ENCODE measurements around the gene RNF31. TPM values are rescaled to one million over a fixed set of nuclear protein-coding genes. Genes with fewer than 3 reads are reported as not detected.
"Not testable (repeated sequence)": the region's sequence is repeated elsewhere in the genome, so short reads cannot be mapped to it uniquely, and the experiment has no call there.

RNF31 gene
- total RNA-seq, 2 donors from 2014 or later, result 36.1 to 70.4 TPM

DNA sequence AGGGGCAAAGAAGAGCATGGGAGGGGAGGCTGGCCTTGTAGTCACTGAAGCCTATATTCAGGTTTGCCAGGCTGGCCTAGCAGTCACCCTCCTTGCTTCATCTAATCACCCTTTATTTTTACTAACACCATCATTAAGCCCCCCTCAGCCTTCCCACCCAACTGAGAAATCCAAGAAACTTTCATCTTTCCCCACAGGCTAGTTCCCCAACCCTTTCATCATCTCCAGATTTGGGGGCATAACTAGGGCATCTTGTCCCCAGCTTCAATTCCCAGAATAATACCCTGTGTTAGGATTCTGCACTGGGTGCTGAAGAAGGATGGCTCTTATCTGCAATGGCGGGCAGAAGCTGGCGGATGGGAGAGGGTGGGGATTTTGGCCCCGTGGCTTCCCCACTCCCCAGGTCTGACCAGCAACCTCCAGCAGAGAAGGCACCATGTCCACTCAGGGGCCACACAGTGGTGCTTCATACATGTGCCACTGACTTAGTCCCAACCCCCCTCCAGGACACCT, 46.3 kb upstream of the RNF31 start:
- intact Hi-C loops (cut with DNase I), result no loop called here
- H3K9ac ChIP-seq (ENCODE audit: low read depth in 2 of 2, low read length in 2 of 2), result no peak overlapping the region
- peaks cover 10% of the 10 kb centered on the region for H3K36me3 ChIP-seq

DNA sequence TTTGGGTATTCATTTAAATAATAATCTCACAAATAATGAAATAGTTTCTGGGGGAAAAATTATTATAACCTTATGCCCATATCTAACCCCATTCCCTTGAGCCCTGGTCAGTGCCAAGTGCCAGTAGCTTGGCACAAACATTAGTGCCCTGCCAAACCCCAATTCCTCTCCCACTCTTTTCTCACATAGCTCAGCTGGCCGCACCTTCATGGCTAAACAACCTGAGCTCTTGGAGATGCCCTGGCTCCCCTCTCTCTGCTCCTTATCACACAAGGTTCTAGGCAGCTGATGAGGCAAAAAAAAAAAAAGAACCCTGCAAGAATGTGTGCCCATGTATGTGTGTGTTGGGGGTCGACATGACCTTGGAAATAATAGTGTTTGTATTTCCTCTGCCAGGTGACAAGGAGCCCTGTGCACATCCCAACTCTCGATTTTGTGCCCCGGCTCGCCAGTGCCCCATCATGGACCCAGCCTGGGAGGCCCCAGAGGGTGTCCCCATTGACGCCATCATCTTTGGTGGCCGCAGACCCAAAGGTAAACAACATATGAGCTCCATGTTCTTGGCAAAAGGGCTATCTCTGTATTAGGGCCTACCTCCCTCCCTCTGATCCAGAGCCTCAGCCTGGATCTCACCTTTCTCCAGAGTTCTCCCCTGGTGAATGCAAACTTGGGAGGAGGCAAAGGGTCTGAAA, 44.8 kb upstream of the RNF31 start:
- no peak for DNase-seq
- Histone ChIP-seq H3K4me1 (no peaks in the 10 kb centered on the region), H3K4me3 (no peak overlapping the region), H3K9ac (ENCODE audit: low read depth in 2 of 2, low read length in 2 of 2) (no peak overlapping the region), H3K9me3 (no peaks in the 10 kb centered on the region), H3K27ac (no peak overlapping the region), H3K27me3 (no peaks in the 10 kb centered on the region), H3K36me3 (peaks cover 10% of the 10 kb centered on the region)
- TF ChIP-seq, protein P1, sequence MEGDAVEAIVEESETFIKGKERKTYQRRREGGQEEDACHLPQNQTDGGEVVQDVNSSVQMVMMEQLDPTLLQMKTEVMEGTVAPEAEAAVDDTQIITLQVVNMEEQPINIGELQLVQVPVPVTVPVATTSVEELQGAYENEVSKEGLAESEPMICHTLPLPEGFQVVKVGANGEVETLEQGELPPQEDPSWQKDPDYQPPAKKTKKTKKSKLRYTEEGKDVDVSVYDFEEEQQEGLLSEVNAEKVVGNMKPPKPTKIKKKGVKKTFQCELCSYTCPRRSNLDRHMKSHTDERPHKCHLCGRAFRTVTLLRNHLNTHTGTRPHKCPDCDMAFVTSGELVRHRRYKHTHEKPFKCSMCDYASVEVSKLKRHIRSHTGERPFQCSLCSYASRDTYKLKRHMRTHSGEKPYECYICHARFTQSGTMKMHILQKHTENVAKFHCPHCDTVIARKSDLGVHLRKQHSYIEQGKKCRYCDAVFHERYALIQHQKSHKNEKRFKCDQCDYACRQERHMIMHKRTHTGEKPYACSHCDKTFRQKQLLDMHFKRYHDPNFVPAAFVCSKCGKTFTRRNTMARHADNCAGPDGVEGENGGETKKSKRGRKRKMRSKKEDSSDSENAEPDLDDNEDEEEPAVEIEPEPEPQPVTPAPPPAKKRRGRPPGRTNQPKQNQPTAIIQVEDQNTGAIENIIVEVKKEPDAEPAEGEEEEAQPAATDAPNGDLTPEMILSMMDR (IDR thresholded peaks at IDR 0.05), result no peak
- intact Hi-C loops (cut with DNase I), result no loop called here

More for the DNA sequence above, 46.3 kb upstream of the RNF31 start:
- Histone ChIP-seq H3K9me3 (no peaks in the 10 kb centered on the region), H3K27ac (no peak overlapping the region), H3K27me3 (no peaks in the 10 kb centered on the region), H3K4me1 (no peaks in the 10 kb centered on the region), H3K4me3 (no peak overlapping the region)
- TF ChIP-seq, protein P1 (IDR thresholded peaks at IDR 0.05), result no peak
- no peak for DNase-seq

DNA sequence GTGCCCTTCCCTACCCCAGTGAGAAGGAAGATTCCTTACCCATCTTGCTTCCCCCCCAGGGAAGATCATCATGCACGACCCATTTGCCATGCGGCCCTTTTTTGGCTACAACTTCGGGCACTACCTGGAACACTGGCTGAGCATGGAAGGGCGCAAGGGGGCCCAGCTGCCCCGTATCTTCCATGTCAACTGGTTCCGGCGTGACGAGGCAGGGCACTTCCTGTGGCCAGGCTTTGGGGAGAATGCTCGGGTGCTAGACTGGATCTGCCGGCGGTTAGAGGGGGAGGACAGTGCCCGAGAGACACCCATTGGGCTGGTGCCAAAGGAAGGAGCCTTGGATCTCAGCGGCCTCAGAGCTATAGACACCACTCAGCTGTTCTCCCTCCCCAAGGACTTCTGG, 43.8 kb upstream of the RNF31 start:
- Histone ChIP-seq H3K9ac (ENCODE audit: low read depth in 2 of 2, low read length in 2 of 2) (no peak overlapping the region), H3K27me3 (no peaks in the 10 kb centered on the region), H3K36me3 (peaks cover 5% of the 10 kb centered on the region), H3K27ac (no peak overlapping the region), H3K4me3 (no peak overlapping the region), H3K4me1 (no peaks in the 10 kb centered on the region), H3K9me3 (no peaks in the 10 kb centered on the region)
- no peak for DNase-seq
- TF ChIP-seq, protein P1 (IDR thresholded peaks at IDR 0.05), result no peak
- intact Hi-C loops (cut with DNase I), result no loop called here

DNA sequence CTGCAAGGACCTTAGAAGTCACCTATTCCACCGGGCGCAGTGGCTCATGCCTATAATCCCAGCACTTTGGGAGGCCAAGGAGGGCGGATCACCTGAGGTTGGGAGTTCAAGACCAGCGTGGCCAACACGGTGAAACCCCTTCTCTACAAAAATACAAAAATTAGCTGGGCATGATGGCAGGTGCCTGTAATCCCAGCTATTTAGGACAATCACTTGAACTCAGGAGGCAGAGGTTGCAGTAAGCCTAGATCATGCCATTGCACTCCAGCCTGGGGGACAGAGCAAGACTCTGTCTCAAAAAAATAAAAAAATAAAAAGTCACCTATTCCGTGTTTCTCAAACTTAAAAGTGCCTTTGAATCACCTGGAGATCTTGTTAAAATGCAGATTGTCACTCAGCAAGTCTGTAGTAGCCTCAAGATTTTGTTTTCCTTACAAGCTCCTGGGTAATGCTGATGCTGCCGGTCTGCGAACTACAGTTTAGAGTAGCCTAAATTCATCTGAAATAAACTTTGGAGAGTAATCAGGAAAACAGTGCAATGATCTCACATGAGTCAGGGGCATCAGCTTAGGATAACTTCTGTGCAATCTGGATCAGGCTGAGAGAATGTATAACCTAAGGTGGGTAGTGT, 41.6 kb upstream of the RNF31 start:
- DNase-seq; H3K9ac ChIP-seq (ENCODE audit: low read depth in 2 of 2, low read length in 2 of 2); H3K27me3 ChIP-seq; H3K4me3 ChIP-seq; H3K27ac ChIP-seq; H3K36me3 ChIP-seq; H3K4me1 ChIP-seq; H3K9me3 ChIP-seq: not testable (repeated sequence)
- intact Hi-C loops (cut with DNase I), result loop anchor here (5.0 kb wide), 1 partner anchor 93 kb away; no protein-coding TSS in a partner anchor

DNA sequence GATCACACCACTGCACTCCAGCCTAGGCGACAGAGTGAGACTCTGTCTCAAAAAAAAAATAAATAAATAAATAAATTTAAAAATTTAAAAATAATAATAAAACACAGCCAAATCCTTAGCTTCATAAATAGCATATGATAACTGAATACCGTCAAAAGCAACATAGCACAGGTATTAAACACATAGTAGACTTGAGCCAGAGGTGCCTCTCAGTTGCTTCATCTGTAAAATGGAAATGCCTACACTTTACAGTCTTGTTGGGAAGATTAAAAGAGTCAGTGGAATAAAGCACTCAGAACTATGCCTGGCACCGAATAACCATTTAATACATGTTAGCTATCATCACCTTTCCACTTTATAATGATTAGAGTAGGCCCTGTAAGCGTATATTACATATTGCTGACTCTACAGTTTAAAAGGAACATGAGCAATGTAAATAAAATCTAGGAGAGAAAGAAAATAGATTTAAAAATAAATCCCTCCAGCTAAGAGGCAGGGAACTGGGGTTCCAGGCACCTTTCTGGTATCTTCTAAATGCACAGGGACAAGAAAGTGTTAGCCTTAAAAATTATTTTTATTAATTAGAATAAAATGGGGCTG, 40.5 kb upstream of the RNF31 start:
- no peak for DNase-seq
- intact Hi-C loops (cut with DNase I), result loop anchor here (5.0 kb wide), 1 partner anchor 94 kb away; no protein-coding TSS in a partner anchor
- H3K27ac ChIP-seq, result no peak overlapping the region

More for the DNA sequence above, 40.5 kb upstream of the RNF31 start:
- no peak overlapping the region for H3K4me3 ChIP-seq
- TF ChIP-seq, protein P1 (IDR thresholded peaks at IDR 0.05), result no peak
- H3K9ac ChIP-seq (ENCODE audit: low read depth in 2 of 2, low read length in 2 of 2), result no peak overlapping the region
- H3K4me1 ChIP-seq, result no peaks in the 10 kb centered on the region
- H3K36me3 ChIP-seq, result no peaks in the 10 kb centered on the region
- no peaks in the 10 kb centered on the region for H3K9me3 ChIP-seq
- H3K27me3 ChIP-seq, result no peaks in the 10 kb centered on the region
